Endothelial cell of umbilical vein (primary cell): ENCODE results near the gene ASB13. TPM values are rescaled to one million over a fixed set of nuclear protein-coding genes. Genes with fewer than 3 reads are reported as not detected.

Source experiments
- BruUV-seq: library from RNA; stranded (reverse); fragments of 400-500 nt; replicated peaks from 2 replicates; lab custom pipeline; 2021; lab: Mats Ljungman, UMichigan
- CTCF ChIA-PET: fragments of 300-600, 350-600 bp; sonication (Branson Sonifier 250); formaldehyde crosslinking; loops from one replicate; lab custom pipeline; 2021; ENCODE audit warnings: antibody characterized with exemption, inconsistent platforms; lab: Charles Lee
- POLR2A ChIA-PET: fragments of 300-600, 350-600 bp; sonication (Branson Sonifier 250); formaldehyde crosslinking; loops from one replicate; lab custom pipeline; 2021; ENCODE audit warnings: antibody characterized with exemption, inconsistent platforms; lab: Charles Lee
- DNase-seq: peaks from one replicate; pipeline ENCODE4 v3.0.0-alpha.2; 2011; ENCODE audit warnings: low read depth, low spot score
- FAIRE-seq: peaks from 2 replicates; lab custom pipeline; 2011; peaks lifted over from hg19 to GRCh38; lab: Jason Lieb, UNC
- H2AFZ ChIP-seq: 2 replicates; pipeline ENCODE4 v1.6.0; 2012; ENCODE audit warnings: low read depth, low read length, control low read depth, inconsistent platforms
- H3K27ac ChIP-seq: 2 replicates; pipeline ENCODE4 v1.5.1; 2011; ENCODE audit warnings: low read depth, mild to moderate bottlenecking, control low read depth, low read length, moderate library complexity; ENCODE audit not compliant: insufficient read depth
- H3K27me3 ChIP-seq, 2 experiments: 2 replicates each; pipeline versions ENCODE4 v1.6.0 to v1.6.1; 2011; ENCODE audit warnings: low read length in 2 of 2, mixed read lengths in 1 of 2; ENCODE audit not compliant: control insufficient read depth in 2 of 2, insufficient read depth in 2 of 2
- H3K36me3 ChIP-seq, 2 experiments: 2 replicates in 1 of 2; 3 replicates in 1 of 2; pipeline ENCODE4 v1.5.1; 2011; ENCODE audit warnings: low read length in 2 of 2, mild to moderate bottlenecking in 1 of 2, moderate library complexity in 1 of 2; ENCODE audit not compliant: control insufficient read depth in 2 of 2, insufficient read depth in 2 of 2; ENCODE audit errors: extremely low read depth in 1 of 2
- H3K4me1 ChIP-seq: 3 replicates; pipeline ENCODE4 v1.5.1; 2011; ENCODE audit warnings: mild to moderate bottlenecking, low read length; ENCODE audit not compliant: control insufficient read depth, insufficient read depth; ENCODE audit errors: extremely low read depth
- H3K4me2 ChIP-seq: 2 replicates; pipeline ENCODE4 v1.6.1; 2011; ENCODE audit warnings: low read length, control low read depth, mixed read lengths; ENCODE audit not compliant: insufficient read depth
- H3K4me3 ChIP-seq, 3 experiments: fragments of 200-600 bp in 1 of 3; sonication (generic), shearing (Covaris generic) in 1 of 3; replicated peaks in 1 of 3; 2 replicates each; pipeline ENCODE4 v1.5.1; 2011 to 2016; ENCODE audit warnings: control low read depth in 3 of 3, low read length in 3 of 3, mild to moderate bottlenecking in 2 of 3, inconsistent platforms in 1 of 3, low read depth in 1 of 3, moderate library complexity in 1 of 3; ENCODE audit not compliant: insufficient read depth in 1 of 3
- H3K79me2 ChIP-seq: 2 replicates; pipeline ENCODE4 v1.6.0; 2012; ENCODE audit warnings: low read length, inconsistent platforms; ENCODE audit not compliant: control insufficient read depth, insufficient read depth
- H3K9ac ChIP-seq: replicated peaks from 2 replicates; pipeline ENCODE3; 2011; ENCODE audit warnings: low read length, control low read depth; ENCODE audit not compliant: insufficient read depth; ENCODE audit errors: extremely low read depth
- H3K9me1 ChIP-seq: replicated peaks from 3 replicates; pipeline ENCODE4 v1.6.0; 2011; ENCODE audit warnings: mild to moderate bottlenecking, low read length; ENCODE audit not compliant: control insufficient read depth, insufficient read depth; ENCODE audit errors: extremely low read depth
- H3K9me3 ChIP-seq: replicated peaks from 2 replicates; pipeline ENCODE4 v1.5.1; 2012; ENCODE audit warnings: low read length, inconsistent platforms; ENCODE audit not compliant: control insufficient read depth, insufficient read depth
- H4K20me1 ChIP-seq: replicated peaks from 2 replicates; pipeline ENCODE3; 2011; ENCODE audit warnings: mild to moderate bottlenecking, low read length; ENCODE audit not compliant: control insufficient read depth, insufficient read depth; ENCODE audit errors: extremely low read depth
- GATA2 ChIP-seq: IDR thresholded peaks from 2 replicates; pipeline ENCODE4 v1.7.0; 2011; ENCODE audit warnings: low read depth, mild to moderate bottlenecking, moderate library complexity, mixed read lengths, low read length; ENCODE audit not compliant: insufficient read length, insufficient read depth
- MYC ChIP-seq: IDR thresholded peaks from one replicate; pipeline ENCODE4 v1.6.1; 2011; ENCODE audit warnings: mild to moderate bottlenecking, low read depth, low read length
- POLR2A ChIP-seq: IDR thresholded peaks from 2 replicates; pipeline ENCODE4 v1.6.1; 2012; ENCODE audit warnings: low read depth, mild to moderate bottlenecking, control low read depth, low read length
- POLR2AphosphoS5 ChIP-seq: IDR thresholded peaks from 2 replicates; pipeline ENCODE4 v1.6.1; 2012; ENCODE audit warnings: low read depth, mild to moderate bottlenecking, control low read depth, low read length, moderate library complexity; ENCODE audit not compliant: insufficient read depth
- dilution Hi-C: fragments of 300-500 bp; cut with MboI; formaldehyde crosslinking; loops from one replicate; pipeline ENCODE4 v1.15.0; 2019; ENCODE audit warnings: low sequenced_read_pairs; ENCODE audit not compliant: extremely low pct_ligation_motif_present
- intact Hi-C: fragments of 100-400 bp; cut with micrococcal nuclease; formaldehyde crosslinking; loops from one replicate; pipeline ENCODE4 v1.10.0; 2022
- polyA plus RNA-seq, 4 experiments: library from polyadenylated mRNA; depleted of rRNA in 3 of 4; stranded (reverse) in 3 of 4; unstranded in 1 of 4; fragments of >200 nt; gene quantifications; 2 replicates each; pipeline versions ENCODE4 v1.2.1 to v1.2.3, GENCODE V29; 2011 to 2012; ENCODE audit warnings: missing spikeins in 1 of 4
- total RNA-seq: library from RNA; stranded (reverse); gene quantifications from 2 replicates; pipeline ENCODE4 v1.2.3, GENCODE V29; 2021
- TF ChIP-seq, protein P1 (sequence below), 2 donors: IDR thresholded peaks; 1 replicate in 1 of 2; 2 replicates in 1 of 2; pipeline ENCODE4 v1.5.1; 2011; ENCODE audit warnings: low read length in 2 of 2, mild to moderate bottlenecking in 2 of 2, moderate library complexity in 2 of 2, control low read depth in 1 of 2, inconsistent platforms in 1 of 2, low read depth in 1 of 2; ENCODE audit not compliant: insufficient read depth in 1 of 2; ENCODE audit errors: extremely low read depth in 1 of 2

The ASB13 gene
- total and polyA plus RNA-seq, 2 donors (not counting 3 experiments of a cell fraction or from before 2014, with no cell fraction given), result 6.3 to 7.3 TPM

DNA sequence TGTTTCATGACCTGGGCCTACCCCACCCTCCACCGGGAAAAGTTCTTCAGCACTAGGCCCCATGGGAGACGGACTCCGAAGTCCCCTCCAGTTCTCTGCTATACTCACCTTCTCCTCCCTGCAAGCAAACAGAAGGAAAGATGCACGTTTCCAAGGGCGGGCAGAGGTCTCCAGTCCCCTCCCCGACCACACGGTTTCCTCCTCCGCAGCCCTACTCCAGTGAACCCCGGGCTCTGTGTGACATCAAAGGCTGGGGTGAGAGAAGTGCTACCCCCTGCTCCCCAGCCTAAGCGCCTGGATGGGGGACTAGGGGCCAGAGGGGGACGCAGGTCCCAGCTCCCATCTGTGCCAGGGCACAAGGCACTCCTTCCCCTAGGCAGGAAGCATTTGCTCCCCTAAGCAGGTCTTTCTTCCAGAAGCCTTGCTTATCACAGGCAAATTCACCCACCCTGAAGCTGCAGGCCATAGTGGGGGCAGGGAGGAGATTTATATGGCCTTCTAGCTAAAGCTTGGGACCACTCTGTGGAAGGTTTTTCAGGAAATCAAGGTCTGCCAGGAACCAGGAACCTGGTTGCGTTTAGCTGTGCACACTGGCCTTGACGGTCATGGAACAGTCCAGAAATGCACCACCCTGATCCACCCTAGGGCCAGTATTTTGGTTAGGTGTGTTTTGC lies 52.8 kb downstream of the ASB13 start:
- Histone ChIP-seq H3K36me3 (no peaks in the 10 kb centered on the region), H4K20me1 (no peaks in the 10 kb centered on the region), H3K27ac (no peak overlapping the region), H2AFZ (no peak overlapping the region), H3K9ac (no peak overlapping the region), H3K79me2 (no peaks in the 10 kb centered on the region), H3K4me2 (no peak overlapping the region), H3K4me3 (no peak overlapping the region), H3K9me3 (no peaks in the 10 kb centered on the region), H3K9me1 (no peaks in the 10 kb centered on the region), H3K27me3 (peaks cover 9 to 12% of the 10 kb centered on the region in 2 experiments), H3K4me1 (no peaks in the 10 kb centered on the region)
- BruUV-seq, result no TSS peak
- TF ChIP-seq GATA2, result no peak
- TF ChIP-seq POLR2A, result no peak
- no peak for TF ChIP-seq POLR2AphosphoS5
- TF ChIP-seq MYC, result no peak
- TF ChIP-seq, protein P1, sequence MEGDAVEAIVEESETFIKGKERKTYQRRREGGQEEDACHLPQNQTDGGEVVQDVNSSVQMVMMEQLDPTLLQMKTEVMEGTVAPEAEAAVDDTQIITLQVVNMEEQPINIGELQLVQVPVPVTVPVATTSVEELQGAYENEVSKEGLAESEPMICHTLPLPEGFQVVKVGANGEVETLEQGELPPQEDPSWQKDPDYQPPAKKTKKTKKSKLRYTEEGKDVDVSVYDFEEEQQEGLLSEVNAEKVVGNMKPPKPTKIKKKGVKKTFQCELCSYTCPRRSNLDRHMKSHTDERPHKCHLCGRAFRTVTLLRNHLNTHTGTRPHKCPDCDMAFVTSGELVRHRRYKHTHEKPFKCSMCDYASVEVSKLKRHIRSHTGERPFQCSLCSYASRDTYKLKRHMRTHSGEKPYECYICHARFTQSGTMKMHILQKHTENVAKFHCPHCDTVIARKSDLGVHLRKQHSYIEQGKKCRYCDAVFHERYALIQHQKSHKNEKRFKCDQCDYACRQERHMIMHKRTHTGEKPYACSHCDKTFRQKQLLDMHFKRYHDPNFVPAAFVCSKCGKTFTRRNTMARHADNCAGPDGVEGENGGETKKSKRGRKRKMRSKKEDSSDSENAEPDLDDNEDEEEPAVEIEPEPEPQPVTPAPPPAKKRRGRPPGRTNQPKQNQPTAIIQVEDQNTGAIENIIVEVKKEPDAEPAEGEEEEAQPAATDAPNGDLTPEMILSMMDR (IDR thresholded peaks at IDR 0.05; ENCODE audit: extremely low read depth in 1 of 2, insufficient read depth in 1 of 2, low read depth in 1 of 2, low read length in 2 of 2), result no peak
- CTCF ChIA-PET, result interaction anchor here (1.0 to 3.0 kb wide), 5 partner anchors 9 to 170 kb away, joined by 3 to 10 read pairs (median 5); no protein-coding TSS in a partner anchor
- no peak for DNase-seq
- intact Hi-C loops (no loop called here), dilution Hi-C loops (no loop called here)
- POLR2A ChIA-PET, result interaction anchor here (0.6 to 1.7 kb wide), 2 partner anchors 167 to 669 kb away, joined by 3 to 7 read pairs; no protein-coding TSS in a partner anchor
- no peak for FAIRE-seq
